Right lobe of liver (tissue), 4 donors: ENCODE data around the gene FBLN1.

Experiments used
- CTCF ChIP-seq, 4 donors: fragments of 200-600 bp in 3 of 4; fragments of 450-650 bp in 1 of 4; IDR thresholded peaks; one replicate each; pipeline versions ENCODE4 v1.5.1 to v1.8.0; 2016 to 2022; ENCODE audit warnings: antibody characterized with exemption in 4 of 4, mild to moderate bottlenecking in 2 of 4
- POLR2A ChIP-seq: fragments of 450-650 bp; IDR thresholded peaks from one replicate; pipeline ENCODE4 v1.6.1; 2017; ENCODE audit warnings: antibody characterized with exemption, mild to moderate bottlenecking
- donor health status: DM: no; HTN: no; CAD: no.
- donor health status: DM: no; HTN: no; CAD: no.
- donor health status: DM: no; HTN: yes; CAD: no.

- TF ChIP-seq CTCF (IDR thresholded peaks at IDR 0.05) (no peak), POLR2A (no peak)
Observed at GRCh38 chr22:45585437-45585755, 82.7 kb downstream of the FBLN1 start.
